NCI-H524 treated with DMSO at 0.1 percent for 48 hours (cell line): ENCODE results near the gene THBS2.

Experiments used
- DNase-seq: peaks from one replicate; lab custom pipeline; 2025; lab: John Stamatoyannopoulos, UW

The THBS2 gene

GRCh38 chr6:169249057-169249456 lies 4.6 kb downstream of the THBS2 start:
- no peak for DNase-seq

GRCh38 chr6:169248521-169248971 lies 5.1 kb downstream of the THBS2 start:
- DNase-seq, result no peak

DNA sequence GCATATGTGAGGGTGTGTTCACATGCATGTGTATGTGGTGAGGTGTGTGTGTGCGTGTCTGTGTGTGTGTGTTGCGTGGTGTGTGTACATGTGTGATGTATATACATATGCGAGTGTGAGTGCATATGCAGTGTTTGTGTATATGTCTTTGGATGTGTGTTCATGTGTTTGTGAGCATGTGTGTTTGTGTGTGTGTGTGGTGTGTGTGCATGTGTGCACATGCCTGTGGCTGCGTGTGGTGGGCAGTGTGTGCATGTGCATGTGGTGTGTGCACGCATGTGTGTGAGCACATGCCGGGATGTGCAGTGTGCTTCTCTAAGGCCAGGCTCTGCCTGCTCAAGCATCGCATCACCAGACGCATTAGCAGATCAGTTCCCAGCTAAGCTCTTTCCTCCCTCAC lies 5.7 kb downstream of the THBS2 start:
- DNase-seq, result no peak

- no peak for DNase-seq
Measured at GRCh38 chr6:169247419-169247818, 6.2 kb downstream of the THBS2 start.

DNA sequence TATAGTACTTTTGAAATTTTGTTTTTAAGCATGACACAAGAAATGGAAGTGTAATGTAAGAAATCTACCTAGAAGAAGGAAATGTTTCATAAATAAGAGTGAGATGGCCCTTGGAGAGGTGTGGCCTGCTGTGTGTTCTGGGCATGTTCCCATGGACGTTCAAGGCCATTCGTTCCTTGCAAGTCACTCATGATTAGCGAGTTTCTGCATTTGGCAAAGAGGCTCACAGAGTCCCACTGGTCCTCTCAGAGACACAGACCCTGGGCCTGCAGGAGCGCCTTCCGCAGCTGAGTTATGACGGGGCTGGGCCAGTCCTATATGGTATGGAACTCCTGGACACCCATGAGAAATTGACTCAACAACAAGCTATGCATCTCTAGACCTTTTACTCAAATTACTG lies 7.2 kb downstream of the THBS2 start:
- no peak for DNase-seq

DNA sequence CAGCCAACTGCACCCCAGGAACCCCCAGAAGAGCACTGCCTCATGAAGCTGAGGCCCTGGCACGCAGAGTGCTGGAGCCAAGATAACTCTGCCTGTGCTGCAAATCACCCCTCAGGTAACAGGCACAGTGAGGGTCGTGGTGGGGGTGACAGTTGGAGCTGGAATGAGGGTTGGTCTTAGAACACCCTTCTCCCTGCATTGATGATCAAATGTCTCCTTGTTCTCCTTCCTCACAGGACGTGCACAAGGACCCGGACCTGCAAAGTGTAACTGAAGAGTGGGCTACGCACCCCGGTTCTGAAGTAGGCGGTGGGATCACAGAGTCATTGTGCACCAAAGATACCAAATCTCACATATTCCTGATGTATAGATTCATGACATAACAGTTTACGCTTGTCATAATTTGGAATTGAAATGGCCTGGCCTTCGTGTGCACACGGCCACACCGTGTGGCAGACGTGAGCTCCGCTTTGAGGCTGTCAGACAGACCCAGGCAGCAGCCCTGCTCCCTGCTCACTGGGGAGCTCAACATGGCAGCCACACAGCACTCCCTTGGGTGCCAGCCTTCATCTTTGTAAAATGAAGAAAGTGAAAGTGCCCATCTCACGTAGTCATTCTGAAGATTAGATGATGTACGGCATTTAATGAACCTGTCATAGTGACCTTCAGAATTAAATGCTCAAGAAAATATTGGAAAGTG lies 8.8 kb downstream of the THBS2 start:
- DNase-seq, result no peak

GRCh38 chr6:169243661-169244060 lies 10.0 kb downstream of the THBS2 start:
- no peak for DNase-seq

DNA sequence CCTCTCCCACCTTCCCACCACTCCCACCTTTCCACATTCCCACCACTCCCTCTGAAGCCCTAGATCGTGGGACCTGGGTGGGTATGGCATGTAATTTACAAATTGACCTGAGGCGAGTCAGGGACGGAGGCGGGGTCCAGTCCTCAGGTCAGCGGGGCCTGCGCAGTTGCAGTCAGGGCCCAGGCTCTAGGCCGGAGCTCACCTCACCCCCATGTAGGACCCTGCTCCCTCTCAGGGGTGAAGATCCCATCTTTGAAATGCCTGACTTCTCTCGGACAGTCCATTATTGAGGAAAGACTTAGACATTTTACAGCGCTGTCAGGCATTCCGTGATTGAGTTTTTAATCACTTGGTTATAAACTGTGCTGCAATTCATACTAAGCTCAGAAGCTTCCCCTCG lies 10.5 kb downstream of the THBS2 start:
- DNase-seq, result no peak

DNA sequence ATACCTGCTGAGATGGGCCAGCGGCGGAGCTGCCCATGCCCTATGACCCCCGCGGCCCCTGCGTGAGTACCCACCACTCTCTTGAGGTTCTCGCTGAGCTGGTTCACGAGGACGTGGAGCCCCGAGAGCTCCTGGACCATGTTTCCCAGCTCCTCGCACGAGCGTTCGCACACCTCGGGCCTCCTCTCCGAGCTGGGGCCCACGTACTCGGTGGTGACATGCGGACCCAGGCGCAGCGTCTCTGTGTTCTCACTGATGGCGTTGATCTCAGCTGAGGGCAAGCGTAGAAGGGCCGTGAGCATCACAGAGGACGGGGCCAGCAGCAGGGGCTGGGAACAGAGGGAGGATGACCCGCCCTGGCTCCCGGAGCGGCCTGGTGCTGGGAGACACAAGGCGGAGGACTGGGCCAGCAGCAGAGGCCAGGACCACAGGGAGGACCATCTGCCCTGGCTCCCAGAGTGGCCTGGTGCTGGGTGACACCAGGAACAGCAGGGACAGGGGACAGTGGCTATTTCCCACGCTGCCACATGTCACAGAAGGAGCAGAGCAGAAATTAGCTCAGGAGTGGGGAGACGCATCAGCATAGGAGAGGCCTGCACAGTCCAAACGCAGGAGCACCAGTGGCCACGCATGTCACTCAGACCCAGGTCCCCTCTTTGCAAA lies 11.8 kb downstream of the THBS2 start:
- DNase-seq, result no peak

DNA sequence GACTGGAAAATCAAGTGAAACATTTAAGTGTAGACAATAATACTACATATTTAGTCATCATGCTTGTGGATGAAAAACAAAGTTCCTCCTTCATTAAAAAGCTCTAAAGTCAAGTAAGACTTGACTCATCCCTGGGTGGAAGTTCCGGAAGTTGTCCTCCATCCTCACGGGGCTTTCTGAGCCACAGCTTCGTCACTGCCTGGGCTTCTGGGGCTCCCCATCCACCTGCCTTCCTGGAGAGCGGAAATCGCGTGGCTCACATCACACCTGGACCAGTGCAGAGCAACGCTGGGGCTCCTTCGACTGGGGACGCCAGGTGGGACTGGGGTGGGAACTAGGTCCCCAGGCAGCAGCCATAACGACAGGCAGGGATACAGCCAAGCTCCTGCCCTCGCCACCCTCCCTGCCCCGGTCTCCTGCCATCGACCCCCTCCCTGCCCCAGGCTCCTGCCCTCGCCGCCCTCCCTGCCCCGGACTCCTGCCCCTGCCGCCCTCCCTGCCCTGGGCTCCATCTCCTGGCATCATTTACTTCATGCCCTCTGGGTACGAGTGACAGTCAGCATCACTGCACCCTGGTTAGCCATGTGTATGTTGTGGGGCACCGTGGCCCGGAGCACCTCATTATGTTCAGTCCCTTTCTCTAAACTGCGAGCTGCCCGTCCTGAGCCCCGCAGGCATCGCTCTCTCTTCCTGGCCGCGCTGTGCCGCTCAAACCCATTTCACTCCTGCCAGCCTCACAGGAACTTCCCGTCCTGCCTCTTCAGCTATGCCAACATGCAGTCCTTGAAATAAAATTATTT lies 12.9 kb downstream of the THBS2 start:
- no peak for DNase-seq

DNA sequence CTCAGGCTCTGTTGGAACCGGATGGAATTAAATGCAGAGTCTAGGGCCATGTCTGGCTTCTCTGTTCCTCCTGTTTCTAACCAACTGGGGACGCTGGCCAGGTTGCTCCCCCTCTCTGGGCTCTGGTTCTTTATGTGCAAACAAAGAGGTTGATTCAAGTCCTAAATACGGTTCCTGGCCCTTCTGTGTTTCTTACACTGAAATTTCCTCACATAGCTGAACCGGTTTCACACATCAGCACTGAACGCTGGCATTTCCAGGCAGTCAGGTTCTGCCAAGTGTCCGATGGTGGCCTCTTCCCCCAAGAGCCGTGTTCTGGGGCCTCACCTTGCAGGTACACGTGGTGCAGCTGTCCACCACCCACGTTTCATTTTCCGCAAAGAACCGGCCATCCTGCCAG lies 13.5 kb downstream of the THBS2 start:
- DNase-seq, result no peak

GRCh38 chr6:169239181-169239580 lies 14.5 kb downstream of the THBS2 start:
- DNase-seq, result no peak

DNA sequence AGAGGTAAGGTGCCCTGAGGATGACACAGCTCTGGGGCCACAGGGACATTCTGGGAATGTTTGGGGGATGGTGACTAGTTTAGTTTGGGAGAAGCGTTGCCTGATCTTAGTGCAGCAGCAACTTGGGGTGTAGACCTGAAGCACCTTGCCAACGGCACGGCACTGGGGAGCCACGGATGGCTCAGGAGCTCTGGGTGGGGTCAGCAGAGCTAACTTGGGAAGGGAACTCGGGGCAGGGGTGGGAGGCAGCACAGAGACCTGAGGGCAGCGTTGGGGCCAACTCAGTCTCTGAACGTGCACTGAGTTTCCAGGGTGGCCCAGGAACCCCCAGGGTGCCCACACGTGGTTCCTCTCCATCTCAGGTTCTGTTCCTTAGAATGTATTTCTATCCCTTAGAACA lies 14.9 kb downstream of the THBS2 start:
- no peak for DNase-seq

GRCh38 chr6:169237496-169238134 lies 16.0 kb downstream of the THBS2 start:
- DNase-seq, result no peak

DNA sequence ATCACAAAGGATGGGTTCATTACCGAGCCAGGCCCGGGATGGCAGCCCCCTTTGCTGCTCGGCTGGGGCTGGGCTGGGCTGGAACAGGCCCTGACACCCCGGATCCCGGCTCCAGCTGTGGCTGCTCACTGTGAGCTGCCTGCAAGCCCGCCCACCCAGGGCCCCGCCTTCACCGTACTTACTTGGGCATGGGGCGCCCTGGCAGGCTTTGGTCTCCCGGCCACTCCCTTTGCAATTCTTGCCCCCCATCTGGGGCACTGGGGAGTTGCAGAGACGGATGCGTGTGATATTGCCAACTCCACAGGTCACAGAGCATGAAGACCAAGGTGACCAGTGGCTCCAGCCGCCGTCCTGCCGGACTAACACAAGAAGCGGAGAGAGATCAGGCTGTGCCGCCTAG lies 16.7 kb downstream of the THBS2 start:
- no peak for DNase-seq

DNA sequence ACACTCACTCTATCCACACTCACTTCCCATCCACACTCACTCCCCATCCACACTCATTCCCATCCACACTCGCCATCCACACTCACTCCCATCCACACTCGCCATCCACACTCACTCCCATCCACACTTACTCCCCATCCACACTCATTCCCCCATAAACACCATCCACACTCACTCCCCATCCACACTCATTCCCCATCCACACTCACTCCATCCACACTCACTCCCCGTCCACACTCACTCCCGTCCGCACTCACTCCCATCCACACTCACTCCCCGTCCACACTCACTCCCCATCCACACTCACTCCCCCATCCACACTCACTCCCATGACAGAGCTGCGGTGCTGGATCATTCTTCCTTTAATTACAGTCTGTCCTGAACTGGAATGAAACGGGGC lies 17.1 kb downstream of the THBS2 start:
- no peak for DNase-seq

GRCh38 chr6:169235286-169235685 lies 18.4 kb downstream of the THBS2 start:
- DNase-seq, result no peak

GRCh38 chr6:169234634-169235033 lies 19.0 kb downstream of the THBS2 start:
- no peak for DNase-seq

- no peak for DNase-seq
Measured at GRCh38 chr6:169233832-169234231, 19.8 kb downstream of the THBS2 start.

DNA sequence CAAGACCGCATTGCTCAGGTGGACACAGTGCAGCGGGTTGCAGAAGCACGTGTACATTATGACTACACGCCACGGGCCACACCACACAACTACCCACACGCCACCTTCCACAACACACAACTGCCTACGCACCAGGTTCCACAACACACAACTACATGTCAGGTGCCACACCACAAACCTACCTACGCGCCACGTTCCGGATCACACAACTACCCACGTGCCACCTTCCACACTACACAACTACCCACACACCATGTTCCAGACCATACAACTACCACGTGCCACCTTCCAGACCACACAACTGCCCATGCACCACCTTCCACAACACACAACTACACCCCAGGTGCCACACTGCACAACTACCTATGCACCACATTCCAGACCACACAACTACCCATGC lies 20.5 kb downstream of the THBS2 start:
- no peak for DNase-seq

- DNase-seq, result no peak
Measured at GRCh38 chr6:169232507-169232931, 21.1 kb downstream of the THBS2 start.

DNA sequence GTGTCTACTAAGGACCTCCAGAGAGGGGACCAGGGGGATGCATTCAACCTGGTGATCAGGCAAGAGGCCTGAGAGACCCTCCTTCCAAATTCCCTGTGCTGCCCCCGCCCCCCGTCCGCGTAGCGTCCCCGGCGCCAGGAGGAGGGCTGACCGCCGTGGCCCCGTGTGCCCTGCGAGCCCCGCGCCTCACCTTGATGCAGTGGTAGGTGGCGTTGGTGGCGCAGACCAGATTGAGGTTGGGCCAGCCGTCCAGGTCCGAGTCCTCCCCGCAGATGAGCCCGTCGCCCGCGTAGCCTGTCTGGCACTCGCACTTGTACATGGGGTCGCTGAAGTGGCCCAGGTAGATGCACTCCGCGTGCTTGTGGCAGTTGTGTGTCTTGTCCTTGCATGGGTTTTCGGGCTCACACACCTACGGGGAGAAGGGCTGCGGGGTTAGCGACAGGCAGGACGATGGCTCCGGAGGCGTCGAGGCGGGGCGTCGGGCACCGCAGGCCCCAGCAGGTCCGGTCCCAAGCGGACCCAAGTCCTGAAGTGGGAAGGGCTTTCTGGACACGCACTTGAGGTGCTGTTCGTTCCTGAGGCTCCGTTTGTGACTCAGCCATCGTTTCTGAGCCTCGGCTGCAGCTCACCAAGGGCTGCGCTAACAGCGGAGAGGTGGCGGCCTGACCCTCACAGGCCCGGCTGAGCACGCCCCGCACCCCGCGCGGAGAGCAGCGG lies 21.7 kb downstream of the THBS2 start:
- no peak for DNase-seq
